ENCODE results near the gene PLXDC2.
"Not testable (repeated sequence)": the region's sequence is repeated elsewhere in the genome, so short reads cannot be mapped to it uniquely, and the experiment has no call there.

The PLXDC2 gene

DNA sequence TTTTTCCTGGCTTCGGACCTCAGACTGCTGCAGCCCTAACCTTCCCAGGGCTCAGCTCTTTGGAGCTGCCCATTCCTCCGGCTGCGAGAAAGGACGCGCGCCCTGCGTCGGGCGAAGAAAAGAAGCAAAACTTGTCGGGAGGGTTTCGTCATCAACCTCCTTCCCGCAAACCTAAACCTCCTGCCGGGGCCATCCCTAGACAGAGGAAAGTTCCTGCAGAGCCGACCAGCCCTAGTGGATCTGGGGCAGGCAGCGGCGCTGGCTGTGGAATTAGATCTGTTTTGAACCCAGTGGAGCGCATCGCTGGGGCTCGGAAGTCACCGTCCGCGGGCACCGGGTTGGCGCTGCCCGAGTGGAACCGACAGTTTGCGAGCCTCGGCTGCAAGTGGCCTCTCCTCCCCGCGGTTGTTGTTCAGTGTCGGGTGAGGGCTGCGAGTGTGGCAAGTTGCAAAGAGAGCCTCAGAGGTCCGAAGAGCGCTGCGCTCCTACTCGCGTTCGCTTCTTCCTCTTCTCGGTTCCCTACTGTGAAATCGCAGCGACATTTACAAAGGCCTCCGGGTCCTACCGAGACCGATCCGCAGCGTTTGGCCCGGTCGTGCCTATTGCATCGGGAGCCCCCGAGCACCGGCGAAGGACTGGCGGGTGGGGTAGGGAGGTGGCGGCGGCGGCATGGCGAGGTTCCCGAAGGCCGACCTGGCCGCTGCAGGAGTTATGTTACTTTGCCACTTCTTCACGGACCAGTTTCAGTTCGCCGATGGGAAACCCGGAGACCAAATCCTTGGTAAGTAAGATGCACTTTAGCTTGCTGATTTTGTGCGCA, at the start of gene PLXDC2:
PLXDC2 (plus strand) TSS at position 22 of the 820 bp plus-strand sequence.
- no peak for DNase-seq (ENCODE audit: low spot score)

GRCh38 chr10:19767876-19768275, 48.4 kb upstream of the PLXDC2 start:
- DNase-seq (ENCODE audit: low spot score), result no peak

DNA sequence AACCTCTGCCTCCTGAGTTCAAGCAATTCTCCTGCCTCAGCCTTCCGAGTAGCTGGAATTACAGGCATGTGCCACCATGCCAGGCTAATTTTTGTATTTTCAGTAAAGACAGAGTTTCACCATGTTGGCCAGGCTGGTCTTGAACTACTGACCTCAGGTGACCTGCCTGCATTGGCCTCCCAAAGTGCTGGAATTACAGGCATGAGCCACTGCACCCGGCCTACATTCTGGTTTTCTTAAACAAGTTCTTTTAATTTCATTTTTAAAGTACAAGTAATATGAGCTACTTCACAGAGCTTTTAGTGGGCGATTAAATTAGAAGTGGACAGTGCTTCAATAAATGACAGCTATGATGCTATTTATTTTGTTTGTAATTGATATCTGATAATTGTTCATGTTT, 46.4 kb upstream of the PLXDC2 start:
- DNase-seq (ENCODE audit: low spot score), result not testable (repeated sequence)

DNA sequence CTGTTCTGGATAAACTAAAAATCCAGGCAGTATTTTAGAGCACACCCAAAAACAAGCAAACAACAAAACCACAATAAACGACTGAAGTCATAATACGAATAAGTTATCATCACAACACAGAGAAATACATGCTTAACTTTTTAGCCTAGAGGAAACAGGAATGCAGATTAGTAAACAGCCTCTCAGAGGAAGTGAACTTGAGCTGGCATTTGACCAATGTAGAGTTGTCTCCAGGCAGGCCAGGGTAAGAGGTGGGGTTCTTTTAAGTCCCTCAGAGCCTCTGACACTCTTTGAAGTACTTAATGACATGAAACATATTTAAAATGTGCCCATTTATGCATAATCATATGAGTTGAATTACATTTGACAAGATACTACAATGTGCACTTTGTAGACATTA, 43.3 kb upstream of the PLXDC2 start:
- no peak for DNase-seq (ENCODE audit: low spot score)

GRCh38 chr10:19775296-19775695, 40.9 kb upstream of the PLXDC2 start:
- peak; percentile 7 for DNase-seq (ENCODE audit: low spot score)

- no peak for DNase-seq (ENCODE audit: low spot score)
Observed at GRCh38 chr10:19777806-19778205, 38.4 kb upstream of the PLXDC2 start.

DNA sequence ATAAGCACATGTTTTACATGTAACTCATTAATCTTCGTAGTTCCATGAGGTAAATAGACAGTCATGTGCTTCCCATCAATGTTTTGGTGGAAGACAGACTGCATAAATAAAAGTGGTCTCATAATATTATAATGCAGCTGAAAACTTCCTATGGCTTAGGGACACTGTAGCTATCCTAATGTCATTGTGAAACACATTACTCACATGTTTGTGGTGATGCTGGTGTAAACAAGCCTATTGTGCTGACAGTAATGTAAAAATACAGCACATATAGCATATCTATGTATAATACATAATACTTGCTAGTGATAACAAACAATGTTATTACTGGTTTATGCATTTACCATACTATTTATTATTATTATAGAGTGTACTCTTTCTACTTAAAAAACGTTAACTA, 37.2 kb upstream of the PLXDC2 start:
- no peak for DNase-seq (ENCODE audit: low spot score)

GRCh38 chr10:19782430-19783089, 33.7 kb upstream of the PLXDC2 start:
- no peak for DNase-seq (ENCODE audit: low spot score)

DNA sequence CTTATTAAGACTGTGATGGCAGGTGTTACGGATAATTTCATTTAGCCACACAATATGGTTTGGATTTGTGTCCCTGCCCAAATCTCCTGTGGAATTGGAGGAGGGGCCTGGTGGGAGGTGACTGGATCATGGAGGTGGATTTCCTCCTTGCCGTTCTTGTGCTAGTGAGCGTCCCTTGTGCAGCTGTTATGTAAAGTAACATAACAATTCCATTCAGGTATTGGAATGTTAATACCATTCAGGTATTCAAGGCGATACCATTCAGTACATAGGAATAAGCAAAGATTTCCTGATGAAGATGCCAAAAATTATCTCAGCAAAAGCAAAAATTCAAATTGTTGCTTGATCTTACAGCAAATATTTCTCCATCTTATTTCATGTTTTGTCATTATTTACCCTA, 32.5 kb upstream of the PLXDC2 start:
- DNase-seq (ENCODE audit: low spot score), result no peak

DNA sequence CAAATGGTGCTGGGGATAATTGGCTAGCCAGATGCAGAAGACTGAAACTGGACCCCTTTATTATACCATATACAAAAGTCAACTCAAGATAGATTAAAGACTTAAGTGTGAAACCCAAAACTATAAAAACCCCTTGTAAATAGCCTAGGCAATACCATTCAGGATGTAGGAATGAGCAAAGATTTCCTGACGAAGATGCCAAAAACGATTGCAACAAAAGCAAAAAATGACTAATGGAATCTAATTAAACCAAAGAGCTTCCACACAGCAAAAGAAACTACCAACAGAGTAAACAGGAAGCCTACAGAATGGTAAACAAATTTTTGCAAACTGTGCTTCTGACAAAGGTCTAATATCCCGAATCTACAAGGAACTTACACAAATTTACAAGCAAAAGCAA, 30.9 kb upstream of the PLXDC2 start:
- DNase-seq (ENCODE audit: low spot score), result no peak

- DNase-seq (ENCODE audit: low spot score), result peak; percentile 7
Observed at GRCh38 chr10:19788075-19788686, 28.1 kb upstream of the PLXDC2 start.

- no peak for DNase-seq (ENCODE audit: low spot score)
Observed at GRCh38 chr10:19788902-19789301, 27.3 kb upstream of the PLXDC2 start.

- no peak for DNase-seq (ENCODE audit: low spot score)
Observed at GRCh38 chr10:19789607-19790006, 26.6 kb upstream of the PLXDC2 start.

GRCh38 chr10:19791032-19791431, 25.2 kb upstream of the PLXDC2 start:
- no peak for DNase-seq (ENCODE audit: low spot score)

GRCh38 chr10:19795684-19796083, 20.5 kb upstream of the PLXDC2 start:
- no peak for DNase-seq (ENCODE audit: low spot score)

DNA sequence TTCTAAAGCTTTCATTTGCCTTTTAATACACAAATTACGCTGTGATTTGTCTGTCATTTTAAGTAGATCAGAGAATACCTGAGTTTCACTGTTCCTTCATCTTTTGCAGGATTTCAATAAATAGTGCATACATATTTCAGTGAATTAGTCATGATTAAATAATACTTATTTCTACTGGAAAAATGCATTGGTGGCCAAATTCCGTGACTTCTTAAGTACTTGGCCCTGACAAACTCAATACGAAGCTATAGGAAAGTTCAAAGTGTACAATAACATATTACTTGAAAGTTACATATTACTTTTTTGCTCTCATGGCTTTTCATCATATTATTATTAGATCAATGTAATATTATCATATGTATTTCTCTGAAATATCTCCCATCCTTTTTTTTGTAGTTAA, 16.1 kb upstream of the PLXDC2 start:
- no peak for DNase-seq (ENCODE audit: low spot score)

GRCh38 chr10:19801369-19801768, 14.9 kb upstream of the PLXDC2 start:
- DNase-seq (ENCODE audit: low spot score), result no peak

DNA sequence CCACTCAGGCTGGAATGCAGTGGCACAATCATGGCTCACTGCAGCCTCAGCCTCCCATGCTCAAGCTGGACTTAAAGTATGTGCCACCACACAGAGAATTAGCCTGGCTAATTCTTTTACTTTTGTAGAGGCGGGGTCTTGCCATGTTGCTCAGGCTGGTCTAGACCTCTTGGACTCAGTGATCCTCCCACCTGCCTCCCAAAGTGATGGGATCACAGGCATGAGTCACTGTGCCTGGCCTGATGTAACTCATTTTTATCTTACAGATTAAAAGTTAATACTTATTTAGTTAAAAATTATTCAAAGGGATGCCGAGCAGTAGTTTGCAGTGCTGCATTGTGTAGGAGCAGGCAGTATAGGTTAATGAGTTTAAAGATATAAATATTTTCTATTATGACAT, 12.6 kb upstream of the PLXDC2 start:
- DNase-seq (ENCODE audit: low spot score), result no peak

- DNase-seq (ENCODE audit: low spot score), result no peak
Observed at GRCh38 chr10:19809481-19809880, 6.8 kb upstream of the PLXDC2 start.

GRCh38 chr10:19811540-19811939, 4.7 kb upstream of the PLXDC2 start:
- DNase-seq (ENCODE audit: low spot score), result no peak

- DNase-seq (ENCODE audit: low spot score), result no peak
Observed at GRCh38 chr10:19812976-19813375, 3.3 kb upstream of the PLXDC2 start.

GRCh38 chr10:19815036-19815730, 1.0 kb upstream of the PLXDC2 start:
- no peak for DNase-seq (ENCODE audit: low spot score)

All from putamen (tissue), 1 donor.